KBM-7 (cell line): Measurements from ENCODE around the gene GIMD1.
"Not testable (repeated sequence)": the region's sequence is repeated elsewhere in the genome, so short reads cannot be mapped to it uniquely, and the experiment has no call there.

Experiments used
- DNase-seq: peaks from one replicate; pipeline ENCODE4 v3.0.0-alpha.2; 2015
- in situ Hi-C: fragments of 300-500 bp; cut with MboI; formaldehyde crosslinking; loops from 2 replicates; pipeline ENCODE4 v1.14.3; 2020; ENCODE audit warnings: low sequenced_read_pairs, low pct_unique_long_range_greater_than_20kb, mixed read lengths

GIMD1 gene

GRCh38 chr4:106368678-106369077, at the start of gene GIMD1:
GIMD1 (minus strand) TSS chr4:106368778; CDS start chr4:106367435, 1,343 bp downstream.
- in situ Hi-C loops, result no loop called here
- no peak for DNase-seq

- in situ Hi-C loops, result no loop called here
- no peak for DNase-seq
Measured at GRCh38 chr4:106414366-106414765, 45.8 kb upstream of the GIMD1 start.

- no peak for DNase-seq
- in situ Hi-C loops, result no loop called here
Measured at GRCh38 chr4:106409901-106410889, 41.6 kb upstream of the GIMD1 start.

- in situ Hi-C loops, result not testable (repeated sequence)
Measured at GRCh38 chr4:106408004-106408403, 39.4 kb upstream of the GIMD1 start.

GRCh38 chr4:106401157-106401556, 32.6 kb upstream of the GIMD1 start:
- no peak for DNase-seq

More at GRCh38 chr4:106408004-106408403, 39.4 kb upstream of the GIMD1 start:
- not testable (repeated sequence) for DNase-seq

GRCh38 chr4:106398898-106399297, 30.3 kb upstream of the GIMD1 start:
- DNase-seq, in situ Hi-C loops: not testable (repeated sequence)

More at GRCh38 chr4:106401157-106401556, 32.6 kb upstream of the GIMD1 start:
- in situ Hi-C loops, result no loop called here

GRCh38 chr4:106395582-106395981, 27.0 kb upstream of the GIMD1 start:
- no peak for DNase-seq
- in situ Hi-C loops, result no loop called here

- in situ Hi-C loops, result no loop called here
- no peak for DNase-seq
Measured at GRCh38 chr4:106385853-106386393, 17.3 kb upstream of the GIMD1 start.

GRCh38 chr4:106384878-106385277, 16.3 kb upstream of the GIMD1 start:
- DNase-seq, result no peak
- in situ Hi-C loops, result no loop called here

GRCh38 chr4:106380179-106380578, 11.6 kb upstream of the GIMD1 start:
- in situ Hi-C loops, result no loop called here
- no peak for DNase-seq

- no peak for DNase-seq
- in situ Hi-C loops, result no loop called here
Measured at GRCh38 chr4:106373026-106373425, 4.4 kb upstream of the GIMD1 start.

- in situ Hi-C loops, result no loop called here
- DNase-seq, result no peak
Measured at GRCh38 chr4:106371161-106371560, 2.6 kb upstream of the GIMD1 start.

- in situ Hi-C loops, result no loop called here
- DNase-seq, result peak; percentile 25
Measured at GRCh38 chr4:106370214-106370613, 1.6 kb upstream of the GIMD1 start.

- DNase-seq, result peak; percentile 78
- in situ Hi-C loops, result no loop called here
Measured at GRCh38 chr4:106369456-106370060, 980 bp upstream of the GIMD1 start.

GRCh38 chr4:106367072-106367471, 1.5 kb downstream of the GIMD1 start:
- in situ Hi-C loops, result no loop called here
- DNase-seq, result no peak

- no peak for DNase-seq
- in situ Hi-C loops, result no loop called here
Measured at GRCh38 chr4:106366026-106366425, 2.6 kb downstream of the GIMD1 start.

GRCh38 chr4:106365613-106366012, 3.0 kb downstream of the GIMD1 start:
- in situ Hi-C loops, result no loop called here

GRCh38 chr4:106364282-106364681, 4.3 kb downstream of the GIMD1 start:
- DNase-seq, result no peak
- in situ Hi-C loops, result no loop called here

More at GRCh38 chr4:106365613-106366012, 3.0 kb downstream of the GIMD1 start:
- no peak for DNase-seq

- in situ Hi-C loops, result no loop called here
- no peak for DNase-seq
Measured at GRCh38 chr4:106362086-106362825, 6.3 kb downstream of the GIMD1 start.
